ENCODE measurements around the gene RAPGEF5. TPM values are rescaled to one million over a fixed set of nuclear protein-coding genes. Genes with fewer than 3 reads are reported as not detected.

Gene RAPGEF5
- total RNA-seq, 4 donors from 2014 or later, result 26.5 to 76.6 (median 39.3) TPM

- no peaks in the 10 kb centered on the region for H3K36me3 ChIP-seq
- H3K27me3 ChIP-seq, result no peaks in the 10 kb centered on the region
- 82 to 86% methylated on average over 3 of the region's 3 CpGs for WGBS, 2 donors
- DNase-seq, result no peak
- intact Hi-C loops (cut with DNase I), result no loop called here
- H3K9me3 ChIP-seq, result no peaks in the 10 kb centered on the region
- H3K27ac ChIP-seq, result no peak overlapping the region
- H3K4me3 ChIP-seq (replicated peaks in 1 of 3), result no peak overlapping the region
- no peak for TF ChIP-seq CTCF (IDR thresholded peaks at IDR 0.05)
- TF ChIP-seq POLR2A (IDR thresholded peaks at IDR 0.05), result no peak
- no peaks in the 10 kb centered on the region for H3K4me1 ChIP-seq
Observed at GRCh38 chr7:22210355-22210754, 146.6 kb downstream of the RAPGEF5 start.

GRCh38 chr7:22208799-22209198, 148.2 kb downstream of the RAPGEF5 start:
- TF ChIP-seq POLR2A (IDR thresholded peaks at IDR 0.05), result no peak
- no peak for TF ChIP-seq CTCF (IDR thresholded peaks at IDR 0.05)
- DNase-seq, result no peak
- Histone ChIP-seq H3K27me3 (no peaks in the 10 kb centered on the region), H3K9me3 (no peaks in the 10 kb centered on the region), H3K27ac (no peak overlapping the region), H3K36me3 (no peaks in the 10 kb centered on the region), H3K4me1 (no peaks in the 10 kb centered on the region), H3K4me3 (replicated peaks in 1 of 3) (no peak overlapping the region)
- intact Hi-C loops (cut with DNase I), result no loop called here
- 68 to 75% methylated on average over 2 of the region's 2 CpGs for WGBS, 2 donors

- DNase-seq, result no peak
- Histone ChIP-seq H3K36me3 (no peaks in the 10 kb centered on the region), H3K4me1 (no peaks in the 10 kb centered on the region), H3K27me3 (no peaks in the 10 kb centered on the region), H3K27ac (no peak overlapping the region), H3K9me3 (no peaks in the 10 kb centered on the region), H3K4me3 (replicated peaks in 1 of 3) (no peak overlapping the region)
- TF ChIP-seq POLR2A (IDR thresholded peaks at IDR 0.05) (no peak), CTCF (IDR thresholded peaks at IDR 0.05) (no peak)
- intact Hi-C loops (cut with DNase I), result no loop called here
- WGBS, 2 donors, result 70 to 79% methylated on average over 1 of the region's 1 CpG
Observed at GRCh38 chr7:22207724-22208225, 149.2 kb downstream of the RAPGEF5 start.

- TF ChIP-seq CTCF (IDR thresholded peaks at IDR 0.05) (no peak), POLR2A (IDR thresholded peaks at IDR 0.05) (no peak)
- H3K27ac ChIP-seq, result no peak overlapping the region
- no peaks in the 10 kb centered on the region for H3K4me1 ChIP-seq
Observed at GRCh38 chr7:22205631-22206030, 151.3 kb downstream of the RAPGEF5 start.

GRCh38 chr7:22204312-22204711, 152.6 kb downstream of the RAPGEF5 start:
- WGBS, 2 donors, result 82 to 83% methylated on average over 4 of the region's 4 CpGs
- Histone ChIP-seq H3K27ac (no peak overlapping the region), H3K27me3 (no peaks in the 10 kb centered on the region), H3K4me3 (replicated peaks in 1 of 3) (no peak overlapping the region), H3K36me3 (no peaks in the 10 kb centered on the region), H3K4me1 (no peaks in the 10 kb centered on the region), H3K9me3 (no peaks in the 10 kb centered on the region)
- intact Hi-C loops (cut with DNase I), result no loop called here
- DNase-seq, result no peak
- TF ChIP-seq POLR2A (IDR thresholded peaks at IDR 0.05) (no peak), CTCF (IDR thresholded peaks at IDR 0.05) (no peak)

More at GRCh38 chr7:22205631-22206030, 151.3 kb downstream of the RAPGEF5 start:
- no peaks in the 10 kb centered on the region for H3K9me3 ChIP-seq
- no peaks in the 10 kb centered on the region for H3K27me3 ChIP-seq
- no peak for DNase-seq
- H3K36me3 ChIP-seq, result no peaks in the 10 kb centered on the region
- no peak overlapping the region for H3K4me3 ChIP-seq (replicated peaks in 1 of 3)
- intact Hi-C loops (cut with DNase I), result no loop called here

Data from thyroid gland (tissue), 4 donors.